Mesodermal cell (in vitro differentiated cells): ENCODE data around the gene MSI2.

Experiments
- H3K27ac ChIP-seq: 2 replicates; pipeline ENCODE4 v1.7.0; 2013; ENCODE audit warnings: mild to moderate bottlenecking, low read depth, low read length, moderate library complexity; ENCODE audit not compliant: severe bottlenecking
- H3K36me3 ChIP-seq: 2 replicates; pipeline ENCODE4 v1.7.1; 2013; ENCODE audit warnings: mild to moderate bottlenecking, low read length, moderate library complexity; ENCODE audit not compliant: control insufficient read depth, insufficient read depth
- H3K4me1 ChIP-seq: one replicate; pipeline ENCODE4 v1.7.1; 2013; ENCODE audit warnings: mild to moderate bottlenecking, low read length; ENCODE audit not compliant: insufficient read depth, control insufficient read depth, poor library complexity, severe bottlenecking
- H3K4me3 ChIP-seq: 2 replicates; pipeline ENCODE4 v1.7.0; 2013; ENCODE audit warnings: low read length, control low read depth, mild to moderate bottlenecking; ENCODE audit not compliant: insufficient read depth, poor library complexity, severe bottlenecking; ENCODE audit errors: extremely low read depth
- H3K9me3 ChIP-seq: 2 replicates; pipeline ENCODE4 v1.7.1; 2013; ENCODE audit warnings: mild to moderate bottlenecking, low read length, moderate library complexity; ENCODE audit not compliant: control insufficient read depth
- WGBS, 2 experiments: methylation state at CpG; one replicate each; pipeline ENCODE4 v1.1.5; 2013; ENCODE audit warnings: missing lambda C conversion rate in 2 of 2; ENCODE audit not compliant: insufficient coverage in 2 of 2; 5-methylcytosine and 5-hydroxymethylcytosine counted together

MSI2 gene

DNA sequence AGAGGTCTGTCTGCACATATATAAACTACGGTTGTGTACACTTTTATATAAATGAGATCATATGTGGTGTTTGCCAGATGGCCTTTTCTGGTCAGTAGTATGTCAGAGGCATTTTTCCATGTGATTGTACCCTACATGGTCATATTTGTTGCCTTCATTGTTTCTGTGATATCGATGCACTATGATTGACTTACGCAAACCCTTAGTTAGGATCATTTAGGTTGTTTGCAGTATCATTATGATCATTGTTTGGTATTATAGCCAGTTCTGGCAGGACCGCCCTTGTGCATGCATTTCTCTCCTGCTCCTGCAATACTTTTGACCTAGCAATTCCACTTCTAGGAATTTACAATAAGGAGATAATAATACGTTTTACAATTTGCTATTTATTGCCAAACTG lies 169.1 kb downstream of the MSI2 start:
- no peak overlapping the region for H3K4me3 ChIP-seq
- H3K27ac ChIP-seq, result peak overlapping the region; percentile 46
- peaks cover 34% of the 10 kb centered on the region for H3K36me3 ChIP-seq
- WGBS, 2 experiments, result 83 to 100% methylated on average over 1 to 2 of the region's 5 CpGs
- H3K4me1 ChIP-seq, result peaks cover 24% of the 10 kb centered on the region
- peaks cover 6% of the 10 kb centered on the region for H3K9me3 ChIP-seq

- no peak overlapping the region for H3K4me3 ChIP-seq
- peaks cover 29% of the 10 kb centered on the region for H3K36me3 ChIP-seq
- H3K9me3 ChIP-seq, result peaks cover 6% of the 10 kb centered on the region
- H3K27ac ChIP-seq, result no peak overlapping the region
- 63 to 74% methylated on average over 6 to 9 of the region's 10 CpGs for WGBS, 2 experiments
- peaks cover 25% of the 10 kb centered on the region for H3K4me1 ChIP-seq
Observed at GRCh38 chr17:57425903-57426880, 169.9 kb downstream of the MSI2 start.

GRCh38 chr17:57429966-57430365 lies 173.6 kb downstream of the MSI2 start:
- Histone ChIP-seq H3K9me3 (no peaks in the 10 kb centered on the region), H3K36me3 (peaks cover 24% of the 10 kb centered on the region), H3K4me3 (no peak overlapping the region), H3K4me1 (peaks cover 35% of the 10 kb centered on the region), H3K27ac (no peak overlapping the region)
- 100% methylated on average over 1 to 3 of the region's 4 CpGs for WGBS, 2 experiments

DNA sequence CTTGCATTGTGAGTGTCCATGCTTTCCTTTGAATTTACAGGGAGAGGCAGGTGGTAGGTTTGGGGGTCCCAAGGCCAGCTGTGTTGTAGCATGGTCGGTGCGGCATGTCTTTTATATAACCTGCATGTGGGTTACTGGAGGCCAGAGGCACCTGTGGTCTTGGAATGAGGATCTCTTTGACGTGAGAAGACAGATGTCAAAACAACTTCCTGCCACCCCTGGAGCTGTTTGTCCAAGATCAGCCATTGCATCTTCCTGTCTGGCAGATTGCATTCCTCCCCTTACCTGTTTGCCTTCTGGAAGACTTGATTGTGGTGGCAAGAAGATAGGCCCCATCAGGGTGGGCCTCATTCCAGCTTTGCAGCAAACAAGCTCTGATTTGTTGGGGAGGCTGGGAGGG lies 175.1 kb downstream of the MSI2 start:
- Histone ChIP-seq H3K9me3 (no peaks in the 10 kb centered on the region), H3K27ac (no peak overlapping the region), H3K4me3 (no peak overlapping the region), H3K4me1 (peaks cover 25% of the 10 kb centered on the region), H3K36me3 (peaks cover 27% of the 10 kb centered on the region)
- 100% methylated on average over 2 to 3 of the region's 3 CpGs for WGBS, 2 experiments

DNA sequence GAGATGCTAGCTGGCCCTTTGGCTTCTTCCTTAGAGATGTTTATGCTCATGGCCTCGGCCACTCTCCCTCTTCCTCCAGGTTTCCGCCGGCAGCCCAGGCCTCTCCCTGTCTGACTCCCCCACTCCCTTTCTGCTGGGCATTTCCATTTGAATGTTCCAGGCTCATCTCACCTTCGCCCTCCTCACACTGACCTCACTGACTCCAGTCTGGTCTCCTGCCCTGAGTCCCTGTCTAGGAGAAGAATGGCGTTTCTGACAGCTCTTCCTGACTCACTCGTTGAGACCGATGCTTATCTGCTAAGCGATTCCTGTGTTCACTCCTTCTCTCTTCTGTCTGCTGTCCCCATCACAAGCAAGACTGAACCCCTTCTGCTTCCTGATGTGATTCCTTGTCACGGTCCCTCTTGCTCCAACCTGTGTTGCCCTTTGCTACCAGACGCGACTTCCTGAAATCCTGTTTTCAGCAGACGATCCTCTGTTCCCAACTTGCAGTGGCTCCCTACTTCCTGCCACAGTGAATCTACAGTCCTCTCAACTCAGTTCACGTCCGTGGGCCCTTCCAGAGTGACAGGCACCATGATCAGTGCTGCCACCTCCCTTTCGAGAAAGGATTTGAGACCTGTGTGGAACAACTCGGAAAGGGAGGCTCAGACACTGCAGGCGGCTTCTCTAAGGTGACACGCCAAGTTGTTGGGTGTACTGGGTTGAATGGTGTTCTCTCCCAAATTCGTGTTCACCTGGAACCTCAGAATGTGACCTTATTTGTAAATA lies 176.4 kb downstream of the MSI2 start:
- Histone ChIP-seq H3K4me1 (peaks cover 25% of the 10 kb centered on the region), H3K36me3 (peaks cover 34% of the 10 kb centered on the region), H3K27ac (peak overlapping the region; percentile 80), H3K4me3 (no peak overlapping the region), H3K9me3 (no peaks in the 10 kb centered on the region)
- 76 to 77% methylated on average over 19 of the region's 19 CpGs for WGBS, 2 experiments

DNA sequence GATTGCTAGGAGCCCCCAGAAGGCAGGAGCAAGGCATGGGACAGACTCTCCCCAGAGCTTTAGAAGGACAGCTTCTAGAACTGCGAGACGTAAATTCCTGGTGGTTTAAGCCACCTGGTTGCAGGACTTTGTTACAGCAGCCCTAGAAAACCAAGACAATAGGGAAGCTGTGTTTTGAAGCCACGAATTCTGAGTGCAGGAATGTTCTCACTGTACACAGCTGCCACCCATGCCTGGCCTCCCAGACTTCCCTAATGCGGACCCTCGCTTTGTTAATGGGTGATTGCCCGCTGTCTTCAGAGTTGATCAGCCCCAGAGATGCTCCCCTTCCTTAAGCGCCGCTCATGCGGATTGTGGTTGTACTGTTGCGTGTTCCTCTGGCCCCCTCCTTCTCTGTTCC lies 177.1 kb downstream of the MSI2 start:
- no peaks in the 10 kb centered on the region for H3K9me3 ChIP-seq
- H3K36me3 ChIP-seq, result peaks cover 37% of the 10 kb centered on the region
- H3K4me1 ChIP-seq, result peaks cover 31% of the 10 kb centered on the region
- no peak overlapping the region for H3K4me3 ChIP-seq
- 84 to 98% methylated on average over 6 to 10 of the region's 10 CpGs for WGBS, 2 experiments
- H3K27ac ChIP-seq, result peak overlapping the region; percentile 80

- WGBS, 2 experiments, result 82 to 100% methylated on average over 1 of the region's 1 CpG
- no peak overlapping the region for H3K4me3 ChIP-seq
- H3K36me3 ChIP-seq, result peaks cover 31% of the 10 kb centered on the region
- peaks cover 36% of the 10 kb centered on the region for H3K4me1 ChIP-seq
- H3K27ac ChIP-seq, result no peak overlapping the region
- H3K9me3 ChIP-seq, result no peaks in the 10 kb centered on the region
Observed at GRCh38 chr17:57434361-57434760, 178.0 kb downstream of the MSI2 start.

- 75 to 80% methylated on average over 1 to 2 of the region's 4 CpGs for WGBS, 2 experiments
- Histone ChIP-seq H3K9me3 (no peaks in the 10 kb centered on the region), H3K4me3 (no peak overlapping the region), H3K4me1 (peaks cover 52% of the 10 kb centered on the region), H3K27ac (no peak overlapping the region), H3K36me3 (peaks cover 25% of the 10 kb centered on the region)
Observed at GRCh38 chr17:57436565-57436964, 180.2 kb downstream of the MSI2 start.

GRCh38 chr17:57438066-57438731 lies 181.9 kb downstream of the MSI2 start:
- peaks cover 20% of the 10 kb centered on the region for H3K36me3 ChIP-seq
- WGBS, 2 experiments, result 96 to 100% methylated on average over 3 to 4 of the region's 9 CpGs
- H3K9me3 ChIP-seq, result no peaks in the 10 kb centered on the region
- H3K4me3 ChIP-seq, result no peak overlapping the region
- H3K27ac ChIP-seq, result peak overlapping the region; percentile 36
- H3K4me1 ChIP-seq, result peaks cover 50% of the 10 kb centered on the region

DNA sequence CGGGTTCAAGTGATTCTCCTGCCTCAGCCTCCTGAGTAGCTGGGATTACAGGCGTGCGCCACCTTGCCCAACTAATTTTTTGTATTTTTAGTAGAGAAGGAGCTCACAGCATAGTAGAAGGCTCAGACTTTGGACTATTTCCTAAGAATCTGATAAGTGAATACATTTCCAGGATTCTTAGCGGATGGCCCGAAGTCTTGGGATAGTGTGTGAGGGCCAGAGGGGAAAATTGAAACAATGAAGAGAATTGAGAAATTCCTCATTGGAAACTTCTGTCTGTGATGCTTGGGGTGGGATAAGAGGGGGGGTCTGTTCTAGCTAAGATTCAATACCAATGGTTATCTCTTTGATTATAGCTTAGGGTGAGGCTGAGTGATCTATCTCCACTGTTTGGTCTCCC lies 183.3 kb downstream of the MSI2 start:
- peaks cover 57% of the 10 kb centered on the region for H3K4me1 ChIP-seq
- WGBS, 2 experiments, result 95 to 100% methylated on average over 2 of the region's 5 CpGs
- H3K9me3 ChIP-seq, result no peaks in the 10 kb centered on the region
- H3K4me3 ChIP-seq, result no peak overlapping the region
- peaks cover 15% of the 10 kb centered on the region for H3K36me3 ChIP-seq
- H3K27ac ChIP-seq, result peak overlapping the region; percentile 90
